ENCODE measurements around the gene HSPB7.

HSPB7 gene

DNA sequence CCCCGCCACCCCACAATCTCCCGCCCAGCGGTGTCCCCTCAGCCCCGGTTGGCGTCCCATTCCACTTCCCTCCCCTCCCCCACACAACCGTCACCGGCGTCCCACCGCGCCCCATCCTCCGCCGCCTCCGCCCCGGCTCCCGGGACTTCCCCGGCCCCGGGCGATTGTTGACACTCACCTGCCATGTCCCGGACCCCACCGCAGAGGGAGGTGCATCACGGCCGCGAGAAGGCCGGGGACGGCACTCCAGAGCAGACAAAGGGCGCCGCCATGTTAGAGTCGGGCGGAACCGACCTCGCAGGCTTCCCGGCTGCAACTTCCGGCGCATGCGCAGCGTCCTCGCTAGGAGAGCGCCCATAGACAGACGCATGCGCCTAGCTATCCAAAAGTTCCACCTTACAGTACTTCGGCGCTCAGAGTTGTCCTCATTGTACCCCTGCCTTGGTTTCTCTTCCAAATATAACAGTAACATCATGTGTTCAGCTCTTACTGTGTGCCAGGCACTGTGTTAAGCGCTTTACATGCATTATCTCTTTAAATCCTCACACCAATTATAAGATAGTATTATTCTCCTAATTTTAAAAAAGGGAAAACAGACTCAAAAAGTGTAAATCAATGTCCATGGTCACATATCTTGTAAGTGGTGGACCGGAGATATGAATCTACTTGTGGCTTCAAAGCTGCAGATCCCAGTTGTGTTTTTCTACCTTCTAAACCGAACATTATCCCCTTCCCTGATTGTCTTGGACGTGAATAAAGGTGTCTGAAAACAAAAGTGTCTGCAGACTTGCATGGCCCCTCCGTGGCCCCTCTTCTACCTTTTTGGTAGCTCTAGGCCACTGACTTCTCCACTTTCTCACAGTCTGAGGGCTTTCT lies 41.8 kb downstream of the HSPB7 start, which contains the start of gene ZBTB17:
Gene ZBTB17 (minus strand): TSS at position 297 of the 876 bp plus-strand sequence. CDS start 27,606 bp downstream, outside the sequence.
- POLR2A ChIA-PET: interaction anchor here (1.0 to 1.8 kb wide), 5 partner anchors 10 to 142 kb away, joined by 3 to 8 read pairs (median 3); no protein-coding TSS in a partner anchor
- TF ChIP-seq, protein P1, sequence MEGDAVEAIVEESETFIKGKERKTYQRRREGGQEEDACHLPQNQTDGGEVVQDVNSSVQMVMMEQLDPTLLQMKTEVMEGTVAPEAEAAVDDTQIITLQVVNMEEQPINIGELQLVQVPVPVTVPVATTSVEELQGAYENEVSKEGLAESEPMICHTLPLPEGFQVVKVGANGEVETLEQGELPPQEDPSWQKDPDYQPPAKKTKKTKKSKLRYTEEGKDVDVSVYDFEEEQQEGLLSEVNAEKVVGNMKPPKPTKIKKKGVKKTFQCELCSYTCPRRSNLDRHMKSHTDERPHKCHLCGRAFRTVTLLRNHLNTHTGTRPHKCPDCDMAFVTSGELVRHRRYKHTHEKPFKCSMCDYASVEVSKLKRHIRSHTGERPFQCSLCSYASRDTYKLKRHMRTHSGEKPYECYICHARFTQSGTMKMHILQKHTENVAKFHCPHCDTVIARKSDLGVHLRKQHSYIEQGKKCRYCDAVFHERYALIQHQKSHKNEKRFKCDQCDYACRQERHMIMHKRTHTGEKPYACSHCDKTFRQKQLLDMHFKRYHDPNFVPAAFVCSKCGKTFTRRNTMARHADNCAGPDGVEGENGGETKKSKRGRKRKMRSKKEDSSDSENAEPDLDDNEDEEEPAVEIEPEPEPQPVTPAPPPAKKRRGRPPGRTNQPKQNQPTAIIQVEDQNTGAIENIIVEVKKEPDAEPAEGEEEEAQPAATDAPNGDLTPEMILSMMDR (IDR thresholded peaks at IDR 0.05; ENCODE audit: control extremely low read depth, extremely low read depth, low read depth, missing control alignments): no peak
- DNase-seq (ENCODE audit: extremely low spot score): peak; percentile 94
- CTCF ChIA-PET: interaction anchor here (0.6 to 2.2 kb wide), 12 partner anchors 10 to 161 kb away, joined by 3 to 9 read pairs (median 5); no protein-coding TSS in a partner anchor

DNA sequence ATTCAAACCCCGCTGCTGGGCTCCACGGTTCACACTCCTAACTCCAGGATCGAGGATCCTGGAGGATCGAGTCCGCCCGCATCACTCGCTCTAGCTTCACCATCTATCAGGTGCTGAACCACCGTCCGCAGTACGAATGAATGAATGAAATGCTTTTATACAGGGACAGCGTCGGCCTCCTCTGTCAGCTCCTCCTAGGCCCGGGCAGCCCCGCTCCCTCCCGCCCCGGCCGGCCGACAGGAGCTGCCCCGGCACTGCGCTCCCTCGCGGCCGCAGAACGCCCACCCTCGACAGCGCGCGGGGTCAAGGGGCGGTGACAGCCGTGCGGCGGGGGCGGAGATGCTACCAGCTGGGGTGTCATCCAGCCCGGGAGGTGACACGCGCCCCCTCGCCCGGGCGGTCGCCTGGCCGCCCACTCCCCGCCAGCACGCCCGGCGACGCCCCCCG lies 42.5 kb downstream of the HSPB7 start:
- ChIA-PET CTCF (interaction anchor here (0.6 to 2.2 kb wide), 8 partner anchors 9 to 144 kb away, joined by 3 to 9 read pairs (median 5); no protein-coding TSS in a partner anchor), POLR2A (interaction anchor here (1.0 to 1.8 kb wide), 6 partner anchors 9 to 141 kb away, joined by 3 to 8 read pairs (median 4); no protein-coding TSS in a partner anchor)
- DNase-seq (ENCODE audit: extremely low spot score): peak; percentile 83
- TF ChIP-seq, protein P1 (IDR thresholded peaks at IDR 0.05; ENCODE audit: control extremely low read depth, extremely low read depth, low read depth, missing control alignments): peak; percentile 41

DNA sequence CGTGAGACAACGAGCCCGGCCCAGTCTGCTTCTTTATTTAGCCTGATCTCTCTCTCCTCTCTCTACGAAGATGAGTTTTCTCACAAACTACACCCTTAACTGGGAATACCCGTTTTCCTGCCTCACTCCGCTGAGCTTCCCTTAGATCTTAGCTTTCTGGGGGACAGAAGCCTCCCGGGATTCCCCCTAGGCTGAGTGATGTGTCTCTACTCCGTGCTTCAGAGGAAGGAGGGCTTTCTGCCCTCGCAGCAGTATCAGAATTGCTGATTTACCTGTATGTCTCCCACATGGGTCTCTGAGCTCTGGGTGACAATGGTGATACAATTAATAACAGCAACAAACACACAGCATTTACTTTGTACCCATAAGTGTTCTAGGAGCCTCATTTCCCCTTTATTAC lies 43.0 kb downstream of the HSPB7 start:
- CTCF ChIA-PET: interaction anchor here (0.9 to 2.2 kb wide), 6 partner anchors 9 to 125 kb away, joined by 3 to 9 read pairs (median 5); no protein-coding TSS in a partner anchor
- TF ChIP-seq, protein P1 (IDR thresholded peaks at IDR 0.05; ENCODE audit: control extremely low read depth, extremely low read depth, low read depth, missing control alignments): no peak
- peak; percentile 61 for DNase-seq (ENCODE audit: extremely low spot score)
- POLR2A ChIA-PET: interaction anchor here (1.0 to 1.8 kb wide), 5 partner anchors 9 to 141 kb away, joined by 3 to 8 read pairs (median 4); no protein-coding TSS in a partner anchor

DNA sequence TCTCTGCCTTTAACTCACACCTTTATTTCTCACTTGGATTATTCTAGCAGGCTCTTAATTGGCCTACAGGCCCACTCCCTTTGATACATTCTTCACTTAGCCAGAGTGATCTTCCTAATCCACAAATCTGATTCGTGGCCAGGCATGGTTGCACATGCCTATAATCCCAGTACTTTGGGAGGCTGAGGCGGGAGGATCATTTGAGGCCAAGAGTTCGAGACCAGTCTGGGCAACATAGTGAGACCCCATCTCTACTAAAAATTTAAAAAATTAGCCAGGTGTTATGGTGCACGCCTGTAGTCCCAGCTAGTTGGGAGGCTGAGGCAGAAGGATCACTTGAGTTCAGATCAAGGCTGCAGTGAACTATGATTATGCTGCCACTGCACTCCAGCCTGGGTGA lies 44.1 kb downstream of the HSPB7 start:
- ChIA-PET POLR2A (no interaction called here), CTCF (no interaction called here)
- DNase-seq (ENCODE audit: extremely low spot score): no peak
- TF ChIP-seq, protein P1 (IDR thresholded peaks at IDR 0.05; ENCODE audit: control extremely low read depth, extremely low read depth, low read depth, missing control alignments): no peak

DNA sequence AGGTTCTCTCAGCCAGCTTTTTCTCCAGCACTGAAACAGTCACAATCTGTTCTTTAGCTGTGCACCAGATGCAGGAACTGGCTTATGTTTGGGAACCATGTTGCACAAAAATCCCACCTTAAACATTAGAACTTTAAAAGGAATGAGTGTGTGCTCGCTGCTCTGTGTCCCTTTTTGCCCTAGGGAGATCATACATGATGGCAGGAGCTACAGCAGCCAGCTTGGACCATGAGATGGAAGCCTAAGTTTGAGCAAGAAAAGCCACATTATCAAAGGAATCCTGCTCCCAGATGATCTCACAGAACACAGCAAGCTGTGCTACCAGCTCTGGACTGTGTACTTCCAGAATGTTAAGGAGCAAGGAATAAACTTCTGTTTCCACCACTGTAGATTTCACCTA lies 45.4 kb downstream of the HSPB7 start:
- TF ChIP-seq, protein P1 (IDR thresholded peaks at IDR 0.05; ENCODE audit: control extremely low read depth, extremely low read depth, low read depth, missing control alignments): no peak
- ChIA-PET CTCF (interaction anchor here (0.8 kb wide), 1 partner anchor 8 kb away, joined by 3 read pairs; no protein-coding TSS in a partner anchor), POLR2A (no interaction called here)
- DNase-seq (ENCODE audit: extremely low spot score): no peak

DNA sequence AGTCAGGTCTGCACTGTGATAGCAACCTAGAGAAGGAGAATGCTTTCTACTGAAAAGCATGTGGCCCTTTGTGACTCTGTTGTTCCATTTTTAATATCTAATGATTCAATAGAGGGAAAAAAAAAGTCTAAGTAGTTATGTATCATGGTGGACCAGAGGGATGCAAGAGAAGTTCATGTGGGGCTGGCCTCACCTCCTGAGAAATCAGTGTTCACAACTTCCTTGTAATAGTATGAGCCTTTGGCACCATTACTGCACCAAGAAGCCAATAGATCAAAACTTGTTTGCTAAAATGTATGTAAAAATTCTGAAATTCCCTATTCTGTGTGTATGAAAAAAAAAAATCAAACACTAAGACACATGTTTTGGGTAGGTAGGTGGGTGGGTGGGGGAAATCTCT lies 46.9 kb downstream of the HSPB7 start:
- TF ChIP-seq, protein P1 (IDR thresholded peaks at IDR 0.05; ENCODE audit: control extremely low read depth, extremely low read depth, low read depth, missing control alignments): no peak
- DNase-seq (ENCODE audit: extremely low spot score): no peak
- ChIA-PET CTCF (no interaction called here), POLR2A (no interaction called here)
